Measurements from ENCODE around the gene YJU2. TPM values are rescaled to one million over a fixed set of nuclear protein-coding genes. Genes with fewer than 3 reads are reported as not detected.

Gene YJU2
- total and polyA plus RNA-seq, 2 of the 13 experiments (the other 11 are each of a cell fraction or from before 2014, with no cell fraction given), result 9.3 to 17.9 TPM

DNA sequence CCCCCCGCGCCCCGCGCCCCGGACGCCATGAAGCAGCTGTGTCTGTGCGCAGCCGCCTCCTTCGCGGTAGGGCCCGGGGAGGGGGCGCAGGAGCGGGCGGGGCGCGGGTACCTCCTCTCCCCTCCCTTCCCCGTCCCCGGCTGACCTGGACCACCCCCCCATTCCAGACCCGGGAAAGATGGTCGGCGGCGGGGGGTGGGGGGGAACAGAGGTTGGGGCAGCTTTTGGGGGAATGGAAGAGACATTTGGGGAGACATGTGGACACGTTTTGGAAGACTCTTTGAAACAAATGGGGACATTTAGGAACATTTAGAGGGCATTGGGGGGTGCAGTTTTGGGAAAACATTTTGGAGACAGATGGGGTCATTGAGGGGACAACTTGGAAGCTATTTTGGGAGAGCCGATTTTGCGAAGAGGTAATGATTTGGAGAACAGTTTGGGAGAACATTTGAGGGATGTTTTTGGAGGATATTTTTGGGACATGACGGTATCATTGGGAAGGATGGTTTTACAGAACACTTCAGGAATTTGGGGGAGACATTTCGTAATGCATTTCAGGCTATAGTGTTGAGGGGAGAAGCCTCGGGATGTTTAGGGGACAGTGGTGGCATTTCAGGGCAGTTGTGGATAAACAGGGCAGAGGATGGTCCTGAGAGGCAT lies 48.3 kb upstream of the YJU2 start:
- Histone ChIP-seq H3K36me3 (replicated peaks in 1 of 2; ENCODE audit: control insufficient read depth in 1 of 2, insufficient read depth in 2 of 2, low read length in 2 of 2) (no peaks in the 10 kb centered on the region), H3K9ac (ENCODE audit: insufficient read depth, low read depth, low read length) (no peak overlapping the region), H3K27ac (ENCODE audit: extremely low read length, insufficient read depth, low read length) (no peak overlapping the region), H3K4me2 (ENCODE audit: low read depth, low read length) (no peak overlapping the region), H3K9me3 (ENCODE audit: low read length) (no peaks in the 10 kb centered on the region), H4K20me1 (ENCODE audit: insufficient read depth, low read length) (no peaks in the 10 kb centered on the region), H3K4me3 (replicated peaks in 1 of 3; ENCODE audit: insufficient read depth in 1 of 3, low read depth in 2 of 3, low read length in 3 of 3) (no peak overlapping the region), H3K27me3 (ENCODE audit: control insufficient read depth in 1 of 2, insufficient read depth in 2 of 2, low read length in 2 of 2) (peaks cover 7 to 48% of the 10 kb centered on the region in 2 experiments; a peak in 4 of 5 replicates), H3K4me1 (ENCODE audit: insufficient read depth, low read length) (peaks cover 26% of the 10 kb centered on the region), H3K79me2 (ENCODE audit: insufficient read depth, low read length) (no peaks in the 10 kb centered on the region), H2AFZ (ENCODE audit: low read length) (no peak overlapping the region)
- TF ChIP-seq FOXJ3 (CRISPR knock-in tag; IDR thresholded peaks at IDR 0.05; ENCODE audit: borderline replicate concordance) (no peak), SOX5 (CRISPR knock-in tag; IDR thresholded peaks at IDR 0.05; ENCODE audit: borderline replicate concordance) (no peak)
- TF ChIP-seq, protein P1, sequence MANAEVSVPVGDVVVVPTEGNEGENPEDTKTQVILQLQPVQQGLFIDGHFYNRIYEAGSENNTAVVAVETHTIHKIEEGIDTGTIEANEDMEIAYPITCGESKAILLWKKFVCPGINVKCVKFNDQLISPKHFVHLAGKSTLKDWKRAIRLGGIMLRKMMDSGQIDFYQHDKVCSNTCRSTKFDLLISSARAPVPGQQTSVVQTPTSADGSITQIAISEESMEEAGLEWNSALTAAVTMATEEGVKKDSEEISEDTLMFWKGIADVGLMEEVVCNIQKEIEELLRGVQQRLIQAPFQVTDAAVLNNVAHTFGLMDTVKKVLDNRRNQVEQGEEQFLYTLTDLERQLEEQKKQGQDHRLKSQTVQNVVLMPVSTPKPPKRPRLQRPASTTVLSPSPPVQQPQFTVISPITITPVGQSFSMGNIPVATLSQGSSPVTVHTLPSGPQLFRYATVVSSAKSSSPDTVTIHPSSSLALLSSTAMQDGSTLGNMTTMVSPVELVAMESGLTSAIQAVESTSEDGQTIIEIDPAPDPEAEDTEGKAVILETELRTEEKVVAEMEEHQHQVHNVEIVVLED (CRISPR knock-in tag; IDR thresholded peaks at IDR 0.05; ENCODE audit: borderline replicate concordance), result no peak
- intact Hi-C loops (cut with micrococcal nuclease; ENCODE audit: unreplicated experiment) (no loop called here), in situ Hi-C loops (cut with HindIII; ENCODE audit: extremely low pct_ligation_motif_present, low pct_unique_long_range_greater_than_20kb) (no loop called here)
- ChIA-PET CTCF (ENCODE audit: low intra/inter-chr PET ratio, low total read pairs) (no interaction called here), POLR2A (no interaction called here)
- DNase-seq (ENCODE audit: low spot score) (no peak), FAIRE-seq (no peak), ATAC-seq (no peak)
- WGBS (ENCODE audit: low lambda C conversion rate), result 12% methylated on average over 23 of the region's 28 CpGs
- BruUV-seq (replicated peaks), result no TSS peak

- DNase-seq (ENCODE audit: low spot score) (peak; percentile 34), ATAC-seq (peak; percentile 80), FAIRE-seq (no peak)
- H3K4me2 ChIP-seq (ENCODE audit: low read depth, low read length), result no peak overlapping the region; the same call in 1 of the 2 replicates
- peaks cover 7 to 48% of the 10 kb centered on the region in 2 experiments; a peak in 4 of 5 replicates for H3K27me3 ChIP-seq (ENCODE audit: control insufficient read depth in 1 of 2, insufficient read depth in 2 of 2, low read length in 2 of 2)
- intact Hi-C loops (cut with micrococcal nuclease; ENCODE audit: unreplicated experiment) (no loop called here), in situ Hi-C loops (cut with HindIII; ENCODE audit: extremely low pct_ligation_motif_present, low pct_unique_long_range_greater_than_20kb) (loop anchor here (5.0 to 25.0 kb wide), 2 partner anchors 212 to 337 kb away; partner anchors contain the start of genes EEF2 and ZFR2)
- H3K79me2 ChIP-seq (ENCODE audit: insufficient read depth, low read length), result no peaks in the 10 kb centered on the region
- H3K36me3 ChIP-seq (replicated peaks in 1 of 2; ENCODE audit: control insufficient read depth in 1 of 2, insufficient read depth in 2 of 2, low read length in 2 of 2), result no peaks in the 10 kb centered on the region
- 9% methylated on average over 5 of the region's 33 CpGs for WGBS (ENCODE audit: low lambda C conversion rate)
- no peak overlapping the region for H2AFZ ChIP-seq (ENCODE audit: low read length)
- no peaks in the 10 kb centered on the region for H3K9me3 ChIP-seq (ENCODE audit: low read length)
- H3K9ac ChIP-seq (ENCODE audit: insufficient read depth, low read depth, low read length), result no peak overlapping the region
- H4K20me1 ChIP-seq (ENCODE audit: insufficient read depth, low read length), result no peaks in the 10 kb centered on the region
- POLR2A ChIA-PET, result no interaction called here
- BruUV-seq (replicated peaks), result no TSS peak
- CTCF ChIA-PET (ENCODE audit: low intra/inter-chr PET ratio, low total read pairs), result interaction anchor here (1.2 kb wide), 2 partner anchors 14 to 59 kb away, joined by 3 read pairs; no protein-coding TSS in a partner anchor
- H3K4me3 ChIP-seq (replicated peaks in 1 of 3; ENCODE audit: insufficient read depth in 1 of 3, low read depth in 2 of 3, low read length in 3 of 3), result no peak overlapping the region
- H3K4me1 ChIP-seq (ENCODE audit: insufficient read depth, low read length), result peaks cover 22% of the 10 kb centered on the region
- H3K27ac ChIP-seq (ENCODE audit: extremely low read length, insufficient read depth, low read length), result no peak overlapping the region
- no peak for TF ChIP-seq RERE (CRISPR knock-in tag; IDR thresholded peaks at IDR 0.05; ENCODE audit: low read depth)
- TF ChIP-seq ZBTB8A (CRISPR knock-in tag; IDR thresholded peaks at IDR 0.05; ENCODE audit: borderline replicate concordance, low read depth), result no peak
- peak; percentile 48; the same call in 1 of the 2 replicates for TF ChIP-seq KDM2A (CRISPR knock-in tag; IDR thresholded peaks at IDR 0.05; ENCODE audit: borderline replicate concordance, low read depth)
- TF ChIP-seq EED (CRISPR knock-in tag; IDR thresholded peaks at IDR 0.05), result peak; percentile 20; the same call in 1 of the 2 replicates
- TF ChIP-seq STAG1 (CRISPR knock-in tag; IDR thresholded peaks at IDR 0.05), result peak; percentile 53
- peak; percentile 98 for TF ChIP-seq ZKSCAN5 (CRISPR knock-in tag; IDR thresholded peaks at IDR 0.05)
These were observed 47.1 kb upstream of the YJU2 start for GRCh38 chr19:4199699-4200293.
